Stimulated activated CD8-positive, alpha-beta memory T cell treated with anti-CD3 and anti-CD28 coated beads, Interleukin-15, amount 100 ng/mL, for 24 hours (primary cell): Measurements from ENCODE around the gene LINC00632.

Experiments
- DNase-seq: peaks from one replicate; pipeline ENCODE4 v3.0.0-alpha.2; 2020; ENCODE audit warnings: low read depth

LINC00632 gene

GRCh38 chrX:140765043-140765784 lies 55.7 kb downstream of the LINC00632 start:
- no peak for DNase-seq

GRCh38 chrX:140766024-140766611 lies 56.6 kb downstream of the LINC00632 start:
- no peak for DNase-seq

- no peak for DNase-seq
Observed at GRCh38 chrX:140767646-140768045, 58.1 kb downstream of the LINC00632 start.

DNA sequence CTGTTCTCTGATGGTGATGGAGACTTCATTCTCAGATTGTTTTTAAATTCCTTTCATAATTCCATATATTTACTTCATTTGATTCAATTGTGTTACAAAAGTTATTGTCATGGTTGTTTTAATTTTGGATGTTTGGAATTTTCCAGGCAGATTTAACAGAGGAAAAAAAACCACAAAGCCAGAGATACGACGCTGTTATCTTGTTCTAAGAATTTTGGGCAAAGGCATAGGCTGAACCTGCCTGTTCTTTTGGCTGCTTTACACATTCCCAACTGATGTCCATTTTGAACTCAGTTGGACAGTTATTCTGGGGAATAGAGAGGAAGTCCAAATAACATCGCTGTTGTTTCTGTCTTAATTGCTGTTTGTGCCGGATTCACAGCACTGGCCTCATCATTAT lies 65.7 kb downstream of the LINC00632 start:
- DNase-seq: no peak

DNA sequence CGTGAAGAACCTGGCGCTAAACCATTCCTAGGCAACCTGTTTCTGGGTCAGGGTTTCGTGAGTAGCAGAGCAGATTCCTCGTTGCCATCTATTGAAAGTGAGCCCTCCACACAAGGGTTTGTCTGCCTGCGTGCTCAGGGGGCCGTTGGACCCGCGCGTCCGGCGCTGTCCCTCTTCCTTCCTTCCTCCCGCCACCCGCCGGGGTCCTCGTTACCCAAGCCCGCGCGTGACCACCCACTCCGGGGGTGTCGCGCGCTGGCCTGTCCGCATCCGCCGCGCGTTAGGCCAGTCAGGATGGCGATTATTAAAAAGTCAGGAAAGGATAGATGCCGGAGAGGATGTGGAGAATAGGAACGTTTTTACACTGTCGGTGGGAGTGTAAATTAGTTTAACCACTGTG lies 66.8 kb downstream of the LINC00632 start:
- DNase-seq: no peak

- no peak for DNase-seq
Observed at GRCh38 chrX:140794642-140795041, 85.1 kb downstream of the LINC00632 start.

GRCh38 chrX:140799216-140799615 lies 89.7 kb downstream of the LINC00632 start:
- no peak for DNase-seq

- no peak for DNase-seq
Observed at GRCh38 chrX:140804292-140804691, 94.7 kb downstream of the LINC00632 start.

DNA sequence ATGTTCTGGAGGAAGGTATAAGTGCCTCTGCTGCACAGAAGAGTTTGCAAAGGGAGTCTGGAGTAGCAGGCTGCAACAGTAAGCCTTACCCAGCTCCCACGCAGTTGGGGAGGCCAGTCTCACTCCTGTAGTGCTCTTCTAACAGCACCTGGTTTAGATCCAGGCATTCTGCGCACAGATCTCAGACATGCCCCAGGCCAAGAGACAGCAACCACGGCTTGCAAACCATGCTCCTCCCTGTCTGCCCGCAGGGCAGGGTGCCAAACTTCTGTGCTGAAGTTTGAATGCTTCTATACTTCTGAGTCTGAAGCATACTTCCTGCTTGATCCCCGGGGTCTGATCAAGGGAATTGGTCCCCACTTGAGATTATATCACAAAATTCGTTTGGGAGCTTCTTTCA lies 106.3 kb downstream of the LINC00632 start:
- no peak for DNase-seq

GRCh38 chrX:140817943-140818342 lies 108.4 kb downstream of the LINC00632 start:
- DNase-seq: no peak

- DNase-seq: no peak
Observed at GRCh38 chrX:140821280-140821679, 111.7 kb downstream of the LINC00632 start.

- no peak for DNase-seq
Observed at GRCh38 chrX:140822184-140822583, 112.6 kb downstream of the LINC00632 start.

DNA sequence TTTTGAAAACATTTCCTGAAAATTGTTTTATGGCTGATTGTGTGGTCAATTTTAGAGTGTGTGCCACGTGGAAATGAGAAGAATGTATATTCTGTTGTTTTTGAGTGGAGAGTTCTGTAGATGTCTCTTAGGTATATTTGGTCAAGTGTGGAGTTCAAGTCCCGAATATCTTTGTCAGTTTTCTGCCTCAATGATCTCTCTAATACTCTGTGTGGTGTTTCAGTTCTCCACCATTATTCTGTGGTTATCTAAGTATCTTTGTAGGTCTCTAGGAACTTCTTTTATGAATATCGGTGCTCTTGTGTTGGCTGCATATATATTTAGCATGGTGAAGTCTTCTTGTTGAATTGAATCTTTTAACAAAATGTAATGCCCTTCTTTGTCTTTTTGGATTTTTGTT lies 113.3 kb downstream of the LINC00632 start:
- DNase-seq: no peak

GRCh38 chrX:140836874-140837273 lies 127.3 kb downstream of the LINC00632 start:
- no peak for DNase-seq
